ENCODE results near the gene MCTP2.
"Not testable (repeated sequence)": the region's sequence is repeated elsewhere in the genome, so short reads cannot be mapped to it uniquely, and the experiment has no call there.

The MCTP2 gene

DNA sequence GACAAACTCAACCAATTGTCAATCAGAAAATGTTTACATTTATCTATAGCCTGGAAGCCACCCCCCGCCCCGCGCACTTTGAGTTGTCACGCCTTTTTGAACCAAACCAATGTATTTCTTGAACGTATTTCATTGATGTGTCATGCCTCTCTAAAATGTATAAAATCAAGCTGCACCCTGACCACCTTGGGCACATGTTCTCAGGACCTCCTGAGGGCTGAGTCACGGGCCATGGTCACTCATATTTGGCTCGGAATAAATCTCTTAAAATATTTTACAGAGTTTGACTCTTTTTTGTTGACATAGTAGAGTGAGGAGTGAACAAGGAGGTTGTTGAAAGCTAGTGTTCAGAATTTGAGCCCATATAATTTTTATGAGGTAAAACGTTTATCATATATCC, 6.5 kb downstream of the MCTP2 start:
- DNase-seq, result no peak

DNA sequence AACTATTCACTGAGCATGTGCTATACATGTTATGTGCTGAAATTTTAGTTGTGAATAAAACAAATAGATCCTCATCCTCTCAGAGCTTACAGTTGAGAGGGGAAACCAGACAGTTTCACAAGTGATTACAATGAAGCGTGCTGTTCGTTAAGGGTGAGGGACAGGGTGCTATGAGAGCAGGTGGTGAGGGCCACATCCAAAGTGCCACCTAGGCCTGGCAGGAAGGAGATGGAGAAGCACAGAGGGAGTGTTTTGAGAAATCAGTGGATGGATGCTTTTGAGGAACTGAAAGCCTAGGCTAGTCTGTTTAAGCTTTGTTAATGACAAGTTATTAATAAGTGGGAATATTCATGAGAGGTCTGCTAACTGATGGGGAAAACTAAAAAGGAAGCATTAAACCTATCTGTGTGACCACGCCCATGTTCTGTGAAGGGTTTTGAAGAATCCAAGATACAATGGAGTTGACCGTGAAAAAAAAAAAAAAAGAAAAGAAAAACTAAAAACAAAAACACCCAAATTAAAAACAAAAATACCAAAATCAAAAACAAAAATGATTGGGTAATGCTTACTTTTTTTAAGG, 7.3 kb downstream of the MCTP2 start:
- no peak for DNase-seq

DNA sequence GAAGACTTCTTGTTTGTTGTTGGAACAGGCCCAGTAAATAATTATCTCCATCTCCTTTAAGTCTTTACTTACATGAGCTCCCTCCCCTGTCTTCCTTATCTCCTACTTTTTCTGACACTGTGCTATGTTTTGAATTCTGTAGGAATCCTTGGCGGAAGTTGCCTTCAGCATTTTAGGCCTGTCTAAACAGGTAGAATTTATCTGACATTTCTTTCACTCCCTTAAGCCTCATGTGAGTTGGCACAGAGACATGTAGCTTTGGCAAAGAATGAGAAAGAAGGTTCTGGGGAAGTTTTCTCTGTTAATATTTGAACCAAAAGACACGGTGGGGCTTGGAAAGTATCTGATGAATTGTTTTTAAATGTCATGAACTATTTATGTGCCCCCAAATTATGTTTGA, 8.1 kb downstream of the MCTP2 start:
- no peak for DNase-seq

GRCh38 chr15:94240480-94240879, 9.1 kb downstream of the MCTP2 start:
- DNase-seq, result no peak

DNA sequence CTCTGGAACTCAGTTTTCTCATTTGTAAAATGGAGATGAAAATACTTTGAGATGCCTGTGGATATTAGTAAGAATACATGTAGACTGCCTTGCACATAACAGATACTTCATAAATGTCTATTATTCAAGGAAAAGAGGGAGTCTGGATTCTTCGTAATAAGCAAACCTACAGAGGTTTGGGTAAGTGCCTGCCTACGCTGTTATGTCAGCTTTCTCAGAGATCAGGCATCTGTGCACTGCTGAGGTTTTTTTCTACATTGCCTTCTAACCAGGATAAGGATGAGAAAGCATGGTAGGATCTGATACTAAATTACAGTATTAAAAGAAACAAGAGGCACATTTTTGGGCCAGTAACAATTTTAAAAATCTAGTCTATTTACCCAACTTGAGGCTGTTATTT, 10.9 kb downstream of the MCTP2 start:
- no peak for DNase-seq

- DNase-seq, result not testable (repeated sequence)
Measured at GRCh38 chr15:94243003-94243402, 11.6 kb downstream of the MCTP2 start.

DNA sequence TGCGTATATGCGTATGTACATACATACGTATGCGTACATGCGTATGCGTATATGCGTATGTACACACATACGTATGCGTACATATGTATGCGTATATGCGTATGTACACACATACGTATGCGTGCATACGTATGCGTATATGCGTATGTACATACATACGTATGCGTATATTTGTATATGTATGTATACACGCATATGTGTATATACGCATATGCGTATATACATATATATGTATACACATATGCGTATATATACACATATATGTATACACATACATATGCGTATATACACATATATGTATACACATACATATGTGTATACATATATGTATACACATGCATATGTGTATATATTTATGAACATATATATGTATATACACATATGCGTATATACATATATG, 12.1 kb downstream of the MCTP2 start:
- DNase-seq, result no peak

GRCh38 chr15:94246016-94246415, 14.7 kb downstream of the MCTP2 start:
- no peak for DNase-seq

DNA sequence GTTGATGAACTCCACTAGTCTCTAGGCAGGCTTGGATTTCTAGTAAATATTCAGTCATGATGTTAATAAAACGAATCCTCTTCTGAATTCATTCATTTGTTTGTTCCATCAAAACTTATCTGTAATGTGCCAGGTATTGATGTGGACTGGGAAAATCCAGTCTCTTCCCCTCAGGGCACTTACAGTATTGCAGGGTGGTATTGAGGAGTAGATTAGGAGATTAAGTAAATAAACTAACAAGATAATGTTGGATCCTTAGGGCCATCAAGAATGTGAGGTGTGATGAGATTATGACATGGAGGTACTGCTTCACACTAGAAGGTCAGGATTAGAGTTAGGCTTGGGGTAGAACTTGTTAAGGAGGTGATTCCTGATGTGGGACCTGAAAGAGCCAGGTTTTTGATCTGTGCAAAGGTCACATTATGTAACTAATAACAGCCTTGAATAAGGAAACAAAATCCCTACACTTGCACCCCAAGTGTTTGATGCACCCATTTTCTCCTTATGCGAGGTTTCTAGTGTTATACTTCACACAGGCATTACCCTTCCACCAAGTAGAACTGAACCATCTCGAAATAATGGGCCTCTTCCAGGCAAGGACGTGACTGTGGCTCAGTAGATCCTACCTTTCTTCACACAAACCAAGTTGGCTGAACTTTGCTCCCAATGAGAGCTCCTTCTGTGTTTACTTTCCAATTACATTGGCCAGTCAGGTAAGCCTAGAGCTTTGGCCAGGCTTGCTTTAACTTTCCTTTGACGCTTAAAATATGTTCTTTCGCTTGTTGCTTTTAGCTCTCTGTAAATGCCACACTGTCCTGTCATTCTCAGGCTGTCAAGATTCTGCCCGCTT, 16.7 kb downstream of the MCTP2 start:
- no peak for DNase-seq

DNA sequence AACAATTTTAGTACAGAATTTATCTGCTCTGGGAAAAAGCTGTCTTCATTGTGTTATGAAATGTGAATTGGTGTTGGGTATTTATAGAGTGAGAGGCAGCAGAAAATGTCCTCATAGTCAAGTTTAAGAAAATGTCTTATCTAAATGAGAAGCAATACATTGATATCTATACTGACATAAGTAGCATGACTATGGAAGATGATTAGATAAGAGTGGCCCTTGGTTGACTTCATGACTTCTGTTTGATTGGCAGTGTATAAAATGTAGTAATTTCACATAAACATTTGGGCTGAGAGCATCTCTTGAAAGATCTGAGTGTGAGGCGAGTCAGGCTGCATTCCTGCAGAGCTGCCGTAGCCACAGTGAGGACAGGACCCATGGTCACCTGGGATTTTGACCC, 19.4 kb downstream of the MCTP2 start:
- no peak for DNase-seq

DNA sequence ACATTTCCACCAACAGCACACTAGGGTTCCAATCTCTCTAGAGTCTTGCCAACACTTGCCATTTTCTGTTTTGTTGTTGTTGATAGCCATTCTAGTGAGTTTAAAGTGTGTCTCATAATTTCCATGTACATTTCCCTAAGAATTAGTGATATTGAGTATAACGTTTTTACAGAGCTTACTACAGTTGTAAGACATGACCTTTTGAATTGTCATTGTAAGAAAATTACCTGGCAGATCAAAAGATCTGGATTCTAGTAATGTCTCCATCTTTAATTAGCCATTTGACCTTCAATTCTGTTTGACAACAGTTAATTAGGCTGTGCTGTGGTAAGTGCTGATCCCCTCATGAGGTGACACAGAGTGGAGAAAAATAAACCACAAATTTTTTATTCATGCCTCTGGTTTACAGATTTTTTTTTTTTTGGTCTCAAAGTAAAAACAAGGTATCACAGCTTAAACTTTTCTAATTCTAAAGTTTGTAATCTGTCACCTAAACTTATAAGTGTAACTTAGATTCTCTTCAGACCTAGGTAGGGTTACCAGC, 20.9 kb downstream of the MCTP2 start:
- DNase-seq, result no peak

DNA sequence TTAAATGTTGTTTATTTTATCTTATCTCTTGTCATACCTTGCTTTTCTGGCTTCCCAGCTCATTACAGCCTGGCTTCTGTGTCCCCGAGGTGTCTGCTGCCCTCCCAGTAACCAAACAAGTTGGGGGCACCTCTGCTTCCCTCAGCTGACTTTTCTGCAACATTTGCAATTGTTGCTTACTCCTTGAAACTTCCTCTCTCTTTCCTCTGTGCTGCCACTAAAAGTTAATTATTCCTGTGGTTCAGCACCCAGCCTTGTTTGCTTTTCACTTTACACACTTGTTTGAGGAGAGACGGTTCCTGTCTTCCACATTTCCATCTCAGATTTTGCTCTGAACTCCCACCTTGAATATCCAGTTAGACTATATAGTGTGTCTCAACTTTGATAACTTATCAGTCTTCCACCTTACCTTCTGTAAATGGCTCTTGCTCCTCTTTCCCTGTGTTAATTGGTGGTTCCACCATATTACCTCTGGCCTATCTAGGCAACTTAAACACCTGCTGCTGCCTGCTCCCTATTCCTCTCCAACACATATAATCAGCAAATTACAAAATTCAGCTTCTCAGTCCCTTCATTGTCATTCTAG, 21.6 kb downstream of the MCTP2 start:
- no peak for DNase-seq

- no peak for DNase-seq
Measured at GRCh38 chr15:94253742-94254141, 22.4 kb downstream of the MCTP2 start.

GRCh38 chr15:94255540-94255939, 24.2 kb downstream of the MCTP2 start:
- no peak for DNase-seq

GRCh38 chr15:94256511-94256910, 25.1 kb downstream of the MCTP2 start:
- DNase-seq, result no peak

DNA sequence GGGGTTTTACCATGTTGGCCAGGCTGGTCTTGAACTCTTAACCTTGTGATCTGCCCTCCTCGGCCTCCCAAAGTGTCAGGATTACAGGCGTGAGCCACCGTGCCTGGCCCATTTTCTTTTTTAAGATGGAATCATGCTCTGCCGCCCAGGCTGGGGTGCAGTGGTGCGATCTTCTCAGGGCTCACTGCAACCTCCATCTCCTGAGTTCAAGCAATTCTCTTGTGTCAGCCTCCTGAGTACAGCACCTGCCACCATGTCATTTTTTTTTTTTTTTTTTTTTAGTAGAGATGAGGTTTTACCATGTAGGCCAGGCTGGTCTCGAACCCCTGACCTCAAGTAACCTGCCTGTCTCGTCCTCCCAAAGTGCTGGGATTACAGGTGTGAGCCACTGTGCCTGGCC, 26.4 kb downstream of the MCTP2 start:
- DNase-seq, result not testable (repeated sequence)

DNA sequence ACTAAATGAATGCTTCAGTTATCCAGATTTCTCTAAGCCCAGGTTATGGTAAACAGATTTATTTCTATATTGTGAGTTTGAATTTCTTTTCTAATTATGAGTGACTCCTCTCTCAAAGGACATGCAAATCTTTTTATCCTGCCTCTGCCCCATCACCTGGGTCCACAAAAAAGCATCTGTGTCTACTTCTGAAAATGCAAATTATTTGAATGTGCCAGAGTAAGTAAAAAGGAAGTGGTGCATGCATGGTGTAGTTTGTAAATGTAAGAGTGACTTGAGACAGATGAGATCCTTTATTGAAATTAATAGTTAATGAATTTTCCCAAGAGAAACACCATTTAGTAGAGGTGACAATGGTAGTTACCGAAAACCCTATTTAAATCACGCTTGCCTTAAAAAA, 26.9 kb downstream of the MCTP2 start:
- no peak for DNase-seq

- no peak for DNase-seq
Measured at GRCh38 chr15:94259121-94259751, 27.9 kb downstream of the MCTP2 start.

GRCh38 chr15:94259863-94260262, 28.5 kb downstream of the MCTP2 start:
- DNase-seq, result no peak

DNA sequence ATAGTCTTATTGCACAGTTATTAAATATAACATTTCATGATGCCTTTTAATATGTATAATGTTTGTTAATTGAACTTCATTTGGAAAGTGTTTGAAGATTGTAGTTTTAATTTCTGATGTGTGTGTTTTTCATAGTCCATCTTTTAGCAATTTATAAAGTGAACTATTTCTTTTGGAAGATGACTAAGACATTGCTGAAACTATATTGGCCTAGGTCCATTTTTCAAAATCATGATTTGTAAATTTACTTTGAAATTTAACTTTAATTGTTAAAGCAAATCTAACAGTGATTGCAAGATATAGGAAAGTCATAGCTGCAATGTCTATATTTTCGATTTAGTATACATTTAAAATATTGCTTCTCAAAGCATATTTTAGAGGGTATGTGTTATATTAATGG, 30.8 kb downstream of the MCTP2 start:
- DNase-seq, result no peak

DNA sequence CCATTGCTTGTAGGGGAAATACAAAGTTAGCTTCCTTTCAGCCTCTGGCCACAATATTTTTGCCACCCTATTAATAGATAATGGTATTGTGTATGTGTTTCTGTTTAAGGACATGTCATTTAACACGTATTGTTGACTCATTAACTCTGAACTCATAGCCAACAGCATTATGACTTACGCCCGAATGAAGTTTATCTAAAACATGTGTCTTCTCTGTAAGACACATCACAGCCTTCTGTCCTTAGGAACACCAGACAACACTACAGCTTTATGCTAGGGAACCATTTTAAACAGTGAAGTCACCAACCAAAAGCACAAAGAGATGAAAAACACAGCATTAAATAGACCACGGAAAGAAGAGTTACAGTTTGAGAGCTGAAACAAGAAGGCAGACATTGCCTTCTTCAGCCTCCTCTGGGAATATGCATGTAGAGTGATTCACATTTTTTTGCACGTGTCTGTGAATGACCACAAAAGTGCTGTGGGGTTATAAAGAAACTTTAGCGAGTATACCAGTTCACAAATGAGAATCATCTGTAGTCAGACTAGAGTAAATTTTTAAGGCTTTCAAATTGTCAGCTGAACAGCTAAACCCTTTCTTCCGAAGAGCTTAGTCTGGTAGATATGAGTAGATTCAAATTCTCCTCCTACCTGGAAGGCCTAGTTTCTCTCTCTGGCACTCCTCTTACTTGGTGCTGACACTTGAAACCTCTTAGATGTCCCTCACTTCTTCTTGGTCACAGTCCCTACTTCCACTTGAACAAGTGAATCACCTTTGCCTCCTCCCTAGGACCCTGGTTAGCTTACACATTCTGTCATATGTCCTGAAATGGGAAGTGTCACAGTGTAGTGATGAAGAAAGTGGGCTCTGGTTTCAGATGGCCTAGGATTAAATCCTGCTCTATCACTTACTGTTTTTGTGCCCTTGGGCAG, 32.2 kb downstream of the MCTP2 start:
- no peak for DNase-seq

DNA sequence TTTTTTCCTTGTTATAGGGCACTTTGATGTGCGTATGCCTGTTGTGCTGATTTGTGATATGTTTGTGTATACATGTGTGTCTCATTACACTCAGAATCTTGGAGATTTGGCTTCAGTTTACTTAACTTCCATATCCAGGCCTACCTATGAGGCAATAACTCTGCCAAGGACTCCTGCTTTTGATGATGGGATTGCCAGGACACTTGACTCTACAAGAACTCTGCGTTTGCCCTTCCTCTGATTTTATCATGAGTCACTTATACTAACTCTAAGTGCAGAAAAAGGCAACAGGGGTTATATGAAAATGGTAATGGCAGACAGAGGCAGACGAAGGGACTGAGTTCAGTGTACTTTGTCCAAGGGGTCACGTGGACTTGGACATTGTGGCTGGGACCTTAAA, 33.6 kb downstream of the MCTP2 start:
- no peak for DNase-seq

All from stimulated activated CD4-positive, alpha-beta T cell treated with anti-CD3 and anti-CD28 coated beads, Interleukin-12 subunit alpha, Interleukin-12 subunit beta, amount 100 ng/mL, for 4 hours (primary cell).